A549 (cell line): ENCODE data around the gene RAB26. TPM values are rescaled to one million over a fixed set of nuclear protein-coding genes. Genes with fewer than 3 reads are reported as not detected.

Experiments used
- ATAC-seq, 2 experiments: fragments of 200-7000 bp in 1 of 2; fragments of >200 bp in 1 of 2; cut with Nextera tagmentation in 1 of 2; cut with Tn5 transposase in 1 of 2; 3 replicates each; pipeline versions ENCODE4 v1.8.0 to v1.9.1; 2018 to 2020; ENCODE audit warnings: mild to moderate bottlenecking in 1 of 2, moderate library complexity in 1 of 2
- CTCF ChIA-PET: fragments of 300-600 bp; sonication (Branson Sonifier 250); formaldehyde crosslinking; extraction: SDS; loops from one replicate; lab custom pipeline; 2021; ENCODE audit warnings: antibody characterized with exemption, inconsistent platforms; lab: Yijun Ruan, JAX
- POLR2A ChIA-PET: fragments of 350-600 bp; formaldehyde crosslinking; extraction: SDS; loops from one replicate; lab custom pipeline; 2021; ENCODE audit warnings: antibody characterized with exemption, inconsistent platforms; lab: Yijun Ruan, JAX
- DNase-seq, 2 experiments: peaks; one replicate each; pipeline versions ENCODE4 v3.0.0 to v3.0.0-alpha.2; 2011 to 2016; ENCODE audit warnings: low read depth in 1 of 2, low spot score in 1 of 2
- FAIRE-seq: peaks from 2 replicates; lab custom pipeline; 2011; peaks lifted over from hg19 to GRCh38; lab: Jason Lieb, UNC
- H3K27ac ChIP-seq, 2 experiments: fragments of >200 bp; sonication (Bioruptor Twin); formaldehyde crosslinking; 3 replicates each; pipeline ENCODE4 v1.5.1; 2016 to 2017
- H3K4me1 ChIP-seq: fragments of >200 bp; sonication (Bioruptor Twin); formaldehyde crosslinking; 3 replicates; pipeline ENCODE4 v1.6.1; 2016
- H3K4me2 ChIP-seq: fragments of >200 bp; sonication (Bioruptor Twin); formaldehyde crosslinking; 3 replicates; pipeline ENCODE4 v1.6.1; 2016
- H3K4me3 ChIP-seq: fragments of >200 bp; sonication (Bioruptor Twin); formaldehyde crosslinking; 3 replicates; pipeline ENCODE4 v1.5.1; 2016
- H3K9me3 ChIP-seq: fragments of >200 bp; sonication (Bioruptor Twin); formaldehyde crosslinking; 3 replicates; pipeline ENCODE4 v1.6.1; 2016
- BCL3 ChIP-seq: fragments of >200 bp; sonication (Bioruptor Twin); formaldehyde crosslinking; IDR thresholded peaks from 3 replicates; pipeline ENCODE4 v1.6.1; 2016
- CHD2 ChIP-seq: fragments of 150-350 bp; IDR thresholded peaks from 2 replicates; pipeline ENCODE4 v1.6.1; 2014; ENCODE audit warnings: low read length; ENCODE audit not compliant: partially characterized antibody
- EHF ChIP-seq: fragments of 250-450 bp; sonication (Bioruptor Pico); IDR thresholded peaks from 2 replicates; pipeline ENCODE4 v1.5.0; 2020; ENCODE audit warnings: mild to moderate bottlenecking
- ELK1 ChIP-seq: fragments of 150-350 bp; IDR thresholded peaks from 2 replicates; pipeline ENCODE4 v1.6.1; 2014; ENCODE audit warnings: low read depth, mild to moderate bottlenecking, low read length
- EP300 ChIP-seq, 2 experiments: fragments of >200 bp; sonication (Bioruptor Twin); formaldehyde crosslinking; IDR thresholded peaks; 2 replicates in 1 of 2; 3 replicates in 1 of 2; pipeline ENCODE4 v1.6.1; 2016 to 2017
- FOSB ChIP-seq: fragments of 250-450 bp; sonication (Bioruptor Pico); IDR thresholded peaks from 2 replicates; pipeline ENCODE4 v1.5.0; 2020; ENCODE audit warnings: mild to moderate bottlenecking, moderate library complexity
- FOSL2 ChIP-seq, 2 experiments: fragments of 450-650 bp in 1 of 2; fragments of >200 bp in 1 of 2; sonication (Bioruptor Twin) in 1 of 2; formaldehyde crosslinking; IDR thresholded peaks; 2 replicates each; pipeline versions ENCODE4 v1.5.0 to v1.6.1; 2016 to 2020; ENCODE audit warnings: mild to moderate bottlenecking in 1 of 2, moderate library complexity in 1 of 2
- GATA3 ChIP-seq: IDR thresholded peaks from 2 replicates; pipeline ENCODE4 v1.6.1; 2012; ENCODE audit warnings: borderline replicate concordance
- HES2 ChIP-seq: fragments of >200 bp; sonication (Bioruptor Twin); formaldehyde crosslinking; IDR thresholded peaks from 2 replicates; pipeline ENCODE4 v1.6.1; 2016
- HMGXB4 ChIP-seq: fragments of 250-450 bp; sonication (Bioruptor Pico); IDR thresholded peaks from 2 replicates; pipeline ENCODE4 v1.5.0; 2021; ENCODE audit warnings: mild to moderate bottlenecking, moderate library complexity, borderline replicate concordance
- HOXB5 ChIP-seq: fragments of 250-450 bp; sonication (Bioruptor Pico); IDR thresholded peaks from 2 replicates; pipeline ENCODE4 v1.5.0; 2020; ENCODE audit warnings: mild to moderate bottlenecking, moderate library complexity
- KDM1A ChIP-seq: fragments of 200-600 bp; sonication (generic); IDR thresholded peaks from 2 replicates; pipeline ENCODE4 v1.6.1; 2016; ENCODE audit warnings: low read depth, mild to moderate bottlenecking
- KDM5A ChIP-seq: fragments of 200-600 bp; sonication (generic); IDR thresholded peaks from 2 replicates; pipeline ENCODE4 v1.6.1; 2016; ENCODE audit warnings: antibody characterized with exemption, mild to moderate bottlenecking
- MYC ChIP-seq: IDR thresholded peaks from 2 replicates; pipeline ENCODE4 v1.6.1; 2012; ENCODE audit warnings: mild to moderate bottlenecking, inconsistent platforms, low read length, improper control_type of control experiment, borderline replicate concordance
- NFE2L2 ChIP-seq: fragments of 150-350 bp; conservative IDR thresholded peaks from 2 replicates; pipeline ENCODE4 v1.6.1; 2014; ENCODE audit warnings: low read length
- NR3C1 ChIP-seq: fragments of >200 bp; sonication (Bioruptor Twin); formaldehyde crosslinking; IDR thresholded peaks from 3 replicates; pipeline ENCODE4 v1.6.1; 2017
- PHF8 ChIP-seq: fragments of 200-600 bp; sonication (generic); IDR thresholded peaks from 2 replicates; pipeline ENCODE4 v1.6.1; 2016; ENCODE audit warnings: low read depth, mild to moderate bottlenecking, antibody characterized with exemption, moderate library complexity, borderline replicate concordance
- RCOR1 ChIP-seq: fragments of 150-350 bp; IDR thresholded peaks from 2 replicates; pipeline ENCODE4 v1.6.1; 2014; ENCODE audit warnings: antibody characterized with exemption, low read length, low read depth
- REST ChIP-seq: fragments of 200-600 bp; sonication (generic); IDR thresholded peaks from 2 replicates; pipeline ENCODE4 v1.6.1; 2016; ENCODE audit warnings: antibody characterized with exemption, mild to moderate bottlenecking, moderate library complexity
- SMC3 ChIP-seq: fragments of >200 bp; sonication (Bioruptor Twin); formaldehyde crosslinking; IDR thresholded peaks from 3 replicates; pipeline ENCODE4 v1.6.1; 2018; ENCODE audit warnings: inconsistent platforms
- TFCP2L1 ChIP-seq: fragments of 250-450 bp; sonication (Bioruptor Pico); IDR thresholded peaks from 2 replicates; pipeline ENCODE4 v1.5.0; 2021; ENCODE audit warnings: mild to moderate bottlenecking
- USF2 ChIP-seq: fragments of 450-650 bp; IDR thresholded peaks from 2 replicates; pipeline ENCODE4 v1.6.1; 2014; ENCODE audit warnings: antibody characterized with exemption
- ZNF302 ChIP-seq: fragments of 250-450 bp; sonication (Bioruptor Pico); IDR thresholded peaks from 2 replicates; pipeline ENCODE4 v1.9.0; 2021; ENCODE audit warnings: inconsistent platforms, mild to moderate bottlenecking, moderate library complexity
- WGBS: methylation state at CpG from one replicate; pipeline ENCODE4 v1.1.6; 2017; ENCODE audit errors: missing lambda C conversion rate; 5-methylcytosine and 5-hydroxymethylcytosine counted together
- polyA plus RNA-seq, 4 experiments: library from polyadenylated mRNA; depleted of rRNA in 3 of 4; stranded (reverse); fragments of >200 nt; fragmentation: RNase III in 1 of 4; extraction: RNeasy Plus Mini Kit Qiagen cat#74134 plus additional on column Dnase treatment in 1 of 4; gene quantifications; 2 replicates in 3 of 4; 3 replicates in 1 of 4; pipeline ENCODE4 v1.2.3, GENCODE V29; 2011 to 2017

RAB26 gene
- polyA plus RNA-seq, 2 of the 4 experiments (the other 2 are of a cell fraction): 6.7 TPM

GRCh38 chr16:2161911-2162310, 13.5 kb downstream of the RAB26 start:
- WGBS: 100% methylated on average over 5 of the region's 10 CpGs
- DNase-seq: no peak
- Histone ChIP-seq H3K4me3 (no peak overlapping the region), H3K27ac (peak overlapping the region in 1 of 2 experiments; percentile 74; a peak in 4 of 6 replicates), H3K4me2 (no peak overlapping the region), H3K9me3 (no peaks in the 10 kb centered on the region), H3K4me1 (peaks cover 44% of the 10 kb centered on the region)
- FAIRE-seq: no peak
- ATAC-seq: no peak
- CTCF ChIA-PET: interaction anchor here (0.8 to 1.6 kb wide), 3 partner anchors 8 to 179 kb away, joined by 3 to 7 read pairs (median 5); partner anchors contain the start of gene ABCA3
- POLR2A ChIA-PET: interaction anchor here (0.9 kb wide), 1 partner anchor 43 kb away, joined by 4 read pairs; the partner anchor contains the start of gene MLST8
- no peak for TF ChIP-seq FOSL2 (IDR thresholded peaks at IDR 0.05)
- no peak for TF ChIP-seq FOSL2 (CRISPR knock-in tag; IDR thresholded peaks at IDR 0.05)
- TF ChIP-seq TFCP2L1 (CRISPR knock-in tag): no peak
- no peak for TF ChIP-seq HES2
- TF ChIP-seq SMC3: no peak
- TF ChIP-seq EP300 (IDR thresholded peaks at IDR 0.05): no peak
- TF ChIP-seq ZNF302 (CRISPR knock-in tag): no peak
- TF ChIP-seq EHF (CRISPR knock-in tag): no peak
- no peak for TF ChIP-seq CHD2
- no peak for TF ChIP-seq NR3C1

DNA sequence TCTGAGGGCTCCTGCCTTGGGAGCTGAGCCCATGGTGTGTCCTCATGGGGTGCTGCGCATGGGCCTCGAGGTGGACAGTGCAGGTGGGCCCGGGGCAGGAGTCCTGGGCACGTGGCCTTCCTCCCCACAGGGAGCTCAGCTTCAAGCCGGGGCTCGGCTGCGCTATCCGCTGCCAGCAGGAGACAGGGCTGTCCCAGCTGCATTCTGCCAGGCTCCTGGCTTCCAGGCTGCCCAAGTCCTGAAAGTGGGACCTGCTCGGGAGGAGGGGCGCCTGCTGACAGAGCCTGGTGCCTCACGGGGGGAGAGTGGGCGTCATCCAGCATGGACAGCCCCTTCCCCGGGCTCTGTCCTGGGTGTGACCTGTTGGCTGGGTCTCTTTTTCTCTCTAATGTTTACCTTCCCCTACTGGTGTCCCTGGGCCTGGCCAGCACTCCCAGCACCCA, 14.3 kb downstream of the RAB26 start:
- H3K4me3 ChIP-seq: no peak overlapping the region
- POLR2A ChIA-PET: interaction anchor here (0.9 kb wide), 1 partner anchor 43 kb away, joined by 4 read pairs; the partner anchor contains the start of gene MLST8
- 80% methylated on average over 8 of the region's 13 CpGs for WGBS
- DNase-seq: no peak
- TF ChIP-seq ELK1 (no peak), NR3C1 (no peak), BCL3 (no peak), HMGXB4 (no peak), RCOR1 (no peak), KDM1A (no peak), ZNF302 (CRISPR knock-in tag) (no peak), USF2 (no peak), KDM5A (no peak), MYC (no peak), GATA3 (no peak), FOSB (CRISPR knock-in tag) (no peak), HOXB5 (CRISPR knock-in tag) (no peak), PHF8 (no peak), REST (no peak), NFE2L2 (no peak)
- TF ChIP-seq, all 56 proteins: peak for 0
- CTCF ChIA-PET: interaction anchor here (0.7 kb wide), 1 partner anchor 11 kb away, joined by 3 read pairs; no protein-coding TSS in a partner anchor
- ATAC-seq: no peak
- no peak for FAIRE-seq
- Histone ChIP-seq H3K4me2 (no peak overlapping the region), H3K27ac (peak overlapping the region in 1 of 2 experiments; percentile 74; a peak in 1 of 6 replicates), H3K9me3 (no peaks in the 10 kb centered on the region), H3K4me1 (peaks cover 36% of the 10 kb centered on the region)
